Common myeloid progenitor, CD34-positive (primary cell): ENCODE measurements around the gene BMP6.
A peak's percentile ranks its signal among the peaks of the same experiment; 100 is the strongest.

Experiments
- CTCF ChIA-PET: fragments of 350-600 bp; sonication (Branson Sonifier 250); formaldehyde crosslinking; loops from one replicate; lab custom pipeline; 2021; ENCODE audit warnings: antibody characterized with exemption; lab: Charles Lee
- POLR2A ChIA-PET: fragments of 350-600 bp; sonication (Branson Sonifier 250); formaldehyde crosslinking; loops from one replicate; lab custom pipeline; 2021; ENCODE audit warnings: antibody characterized with exemption; lab: Charles Lee
- DNase-seq, 3 donors: peaks; one replicate each; pipeline versions ENCODE4 v3.0.0 to v3.0.0-alpha.2; 2013
- H3K27ac ChIP-seq, 2 experiments: 1 replicate in 1 of 2; 2 replicates in 1 of 2; pipeline ENCODE4 v1.7.0; 2013; ENCODE audit warnings: inconsistent platforms in 2 of 2, low read length in 2 of 2, mild to moderate bottlenecking in 2 of 2, low read depth in 1 of 2, moderate library complexity in 1 of 2; ENCODE audit not compliant: severe bottlenecking in 2 of 2, insufficient read depth in 1 of 2, poor library complexity in 1 of 2
- H3K27me3 ChIP-seq, 5 experiments: replicated peaks in 2 of 5; 1 replicate in 3 of 5; 2 replicates in 2 of 5; pipeline versions ENCODE4 v1.6.1 to v1.7.0; 2013; ENCODE audit warnings: low read length in 4 of 5, mild to moderate bottlenecking in 2 of 5, moderate library complexity in 2 of 5, inconsistent platforms in 1 of 5; ENCODE audit not compliant: insufficient read depth in 5 of 5, control insufficient read depth in 4 of 5
- H3K36me3 ChIP-seq, 4 experiments: 1 replicate in 2 of 4; 2 replicates in 2 of 4; pipeline versions ENCODE4 v1.6.1 to v1.7.0; 2013; ENCODE audit warnings: low read length in 3 of 4, control low read depth in 1 of 4, mild to moderate bottlenecking in 1 of 4; ENCODE audit not compliant: control insufficient read depth in 4 of 4, insufficient read depth in 4 of 4
- H3K4me1 ChIP-seq, 4 experiments: 1 replicate in 3 of 4; 2 replicates in 1 of 4; pipeline versions ENCODE4 v1.6.1 to v1.7.1; 2013; ENCODE audit warnings: low read length in 3 of 4, mild to moderate bottlenecking in 3 of 4, control low read depth in 1 of 4, inconsistent platforms in 1 of 4, moderate library complexity in 1 of 4; ENCODE audit not compliant: control insufficient read depth in 4 of 4, insufficient read depth in 4 of 4; ENCODE audit errors: control extremely low read depth in 1 of 4
- H3K4me3 ChIP-seq, 7 experiments: 1 replicate in 4 of 7; 2 replicates in 3 of 7; pipeline versions ENCODE4 v1.5.1 to v1.7.0; 2013; ENCODE audit warnings: mild to moderate bottlenecking in 7 of 7, low read length in 6 of 7, moderate library complexity in 6 of 7, inconsistent platforms in 2 of 7, low read depth in 2 of 7, control low read depth in 1 of 7; ENCODE audit not compliant: insufficient read depth in 4 of 7, control insufficient read depth in 1 of 7; ENCODE audit errors: extremely low read depth in 1 of 7
- H3K9me3 ChIP-seq, 5 experiments: 1 replicate in 4 of 5; 2 replicates in 1 of 5; pipeline versions ENCODE4 v1.6.1 to v1.7.1; 2013; ENCODE audit warnings: low read length in 4 of 5, mild to moderate bottlenecking in 2 of 5, inconsistent platforms in 1 of 5, low read depth in 1 of 5, moderate library complexity in 1 of 5; ENCODE audit not compliant: control insufficient read depth in 4 of 5, insufficient read depth in 2 of 5; ENCODE audit errors: control extremely low read depth in 1 of 5
- WGBS: methylation state at CpG from one replicate; pipeline ENCODE4 v1.1.5; 2013; ENCODE audit not compliant: insufficient coverage; 5-methylcytosine and 5-hydroxymethylcytosine counted together

Gene BMP6

GRCh38 chr6:7687145-7688111, 38.5 kb upstream of the BMP6 start:
- ChIA-PET POLR2A (no interaction called here), CTCF (no interaction called here)
- 100% methylated on average over 2 of the region's 8 CpGs for WGBS
- H3K27me3 ChIP-seq = no peaks in the 10 kb centered on the region
- no peak for DNase-seq
- no peaks in the 10 kb centered on the region for H3K36me3 ChIP-seq
- H3K4me3 ChIP-seq = no peak overlapping the region
- no peaks in the 10 kb centered on the region for H3K4me1 ChIP-seq
- H3K9me3 ChIP-seq = no peaks in the 10 kb centered on the region
- H3K27ac ChIP-seq = no peak overlapping the region

- no peak overlapping the region for H3K4me3 ChIP-seq
- no peak for DNase-seq
- H3K27ac ChIP-seq = no peak overlapping the region
- no peaks in the 10 kb centered on the region for H3K9me3 ChIP-seq
- CTCF ChIA-PET = no interaction called here
- WGBS = 80% methylated on average over 1 of the region's 2 CpGs
- H3K36me3 ChIP-seq = no peaks in the 10 kb centered on the region
- POLR2A ChIA-PET = no interaction called here
- H3K27me3 ChIP-seq = no peaks in the 10 kb centered on the region
- H3K4me1 ChIP-seq = peaks cover 0 to 2% (median 0%) of the 10 kb centered on the region in 4 experiments
Observed at GRCh38 chr6:7691021-7691420, 34.9 kb upstream of the BMP6 start.

DNA sequence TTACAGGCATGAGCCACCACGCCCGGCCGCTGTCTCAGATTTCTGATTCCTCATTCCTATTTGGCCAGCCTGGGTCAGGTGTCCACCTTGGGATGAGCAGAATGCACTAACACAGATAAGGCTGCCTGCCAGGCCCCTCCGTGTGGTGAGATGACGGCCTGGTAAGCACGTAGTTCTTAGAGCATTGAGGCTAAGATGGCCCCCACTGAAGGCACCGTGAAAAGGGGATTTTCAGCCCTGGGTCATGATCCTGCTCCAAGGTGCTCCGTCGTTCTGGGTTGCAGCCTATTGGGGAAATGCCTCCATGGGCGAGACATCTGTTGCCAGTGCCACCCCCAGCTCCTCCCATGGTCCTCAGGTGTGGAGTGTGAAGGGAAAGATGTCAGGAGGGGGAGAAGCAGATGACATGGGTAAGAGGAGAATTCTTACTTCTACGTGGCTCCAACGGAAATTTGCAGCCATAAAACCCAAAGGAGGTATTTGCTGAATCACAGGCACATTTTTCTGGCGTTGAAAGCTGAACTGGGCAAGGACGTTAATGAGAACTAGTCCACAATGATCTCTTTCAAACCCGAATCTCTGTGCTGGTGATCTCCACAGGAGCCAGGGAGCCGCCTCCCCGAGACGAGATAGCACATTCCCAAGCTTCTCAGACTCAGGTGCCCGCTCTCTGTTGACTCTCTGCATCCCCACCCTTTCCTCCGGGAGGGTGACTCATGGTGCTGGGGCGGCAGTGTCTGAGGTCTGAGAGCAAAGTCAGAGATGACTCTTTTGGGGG, 34.0 kb upstream of the BMP6 start:
- Histone ChIP-seq H3K9me3 (no peaks in the 10 kb centered on the region), H3K4me1 (peaks cover 0 to 2% (median 0%) of the 10 kb centered on the region in 4 experiments), H3K27ac (no peak overlapping the region), H3K27me3 (no peaks in the 10 kb centered on the region), H3K4me3 (peak overlapping the region in 2 of 7 experiments; percentile 4 to 48), H3K36me3 (no peaks in the 10 kb centered on the region)
- POLR2A ChIA-PET = no interaction called here
- CTCF ChIA-PET = no interaction called here
- 87% methylated on average over 18 of the region's 21 CpGs for WGBS
- peak in 2 of 3 donors; percentile 27 to 47 for DNase-seq

- Histone ChIP-seq H3K4me3 (peak overlapping the region in 2 of 7 experiments; percentile 4 to 48), H3K27me3 (no peaks in the 10 kb centered on the region), H3K36me3 (no peaks in the 10 kb centered on the region), H3K27ac (no peak overlapping the region), H3K4me1 (peaks cover under 1 to 3% (median 1%) of the 10 kb centered on the region in 4 experiments), H3K9me3 (no peaks in the 10 kb centered on the region)
- POLR2A ChIA-PET = no interaction called here
- CTCF ChIA-PET = interaction anchor here (1.2 kb wide), 1 partner anchor 74 kb away, joined by 3 read pairs; no protein-coding TSS in a partner anchor
- 83% methylated on average over 1 of the region's 3 CpGs for WGBS
- DNase-seq = no peak
Observed at GRCh38 chr6:7692453-7692784, 33.5 kb upstream of the BMP6 start.

- Histone ChIP-seq H3K9me3 (no peaks in the 10 kb centered on the region), H3K4me1 (peaks cover 10 to 15% (median 11%) of the 10 kb centered on the region in 4 experiments), H3K27ac (no peak overlapping the region), H3K4me3 (no peak overlapping the region), H3K27me3 (no peaks in the 10 kb centered on the region), H3K36me3 (no peaks in the 10 kb centered on the region)
- 72% methylated on average over 7 of the region's 10 CpGs for WGBS
- DNase-seq = peak in 2 of 3 donors; percentile 52 to 62
- CTCF ChIA-PET = interaction anchor here (1.2 kb wide), 1 partner anchor 76 kb away, joined by 3 read pairs; no protein-coding TSS in a partner anchor
- POLR2A ChIA-PET = no interaction called here
Observed at GRCh38 chr6:7693827-7694226, 32.1 kb upstream of the BMP6 start.

GRCh38 chr6:7696061-7696460, 29.8 kb upstream of the BMP6 start:
- peaks cover 10 to 15% (median 12%) of the 10 kb centered on the region in 4 experiments for H3K4me1 ChIP-seq

More at GRCh38 chr6:7696061-7696460, 29.8 kb upstream of the BMP6 start:
- no peak overlapping the region for H3K27ac ChIP-seq
- no peaks in the 10 kb centered on the region for H3K36me3 ChIP-seq
- DNase-seq = no peak
- CTCF ChIA-PET = interaction anchor here (1.4 kb wide), 1 partner anchor 12 kb away, joined by 3 read pairs; no protein-coding TSS in a partner anchor
- POLR2A ChIA-PET = no interaction called here
- H3K9me3 ChIP-seq = no peaks in the 10 kb centered on the region
- H3K27me3 ChIP-seq = no peaks in the 10 kb centered on the region
- no peak overlapping the region for H3K4me3 ChIP-seq
- 100% methylated on average over 6 of the region's 8 CpGs for WGBS
